ENCODE measurements around the gene TMEM30B.

DNA sequence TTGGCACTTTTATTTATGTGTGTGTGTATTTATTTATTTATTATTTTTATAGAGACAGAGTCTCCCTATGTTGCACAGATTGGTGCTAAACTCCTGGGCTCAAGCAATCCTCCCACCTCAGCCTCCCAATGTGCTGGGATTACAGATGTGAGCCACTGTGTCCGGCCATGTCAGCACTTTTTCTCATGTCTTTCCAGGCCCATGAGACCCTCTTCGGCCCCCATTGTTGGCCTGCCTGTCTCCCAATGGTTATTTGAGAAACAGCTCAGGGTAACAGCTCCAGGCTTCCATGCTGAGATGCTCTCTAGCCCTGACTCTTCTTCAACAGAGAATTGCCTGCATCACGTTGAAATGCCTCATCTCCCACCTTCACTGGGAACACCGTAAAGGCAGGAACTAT is 34.4 kb downstream of the TMEM30B start:
- TF ChIP-seq L3MBTL2 (conservative IDR thresholded peaks at IDR 0.05) (no peak), FOXM1 (IDR thresholded peaks at IDR 0.05; ENCODE audit: borderline replicate concordance) (no peak), CTBP1 (IDR thresholded peaks at IDR 0.05; ENCODE audit: borderline replicate concordance) (no peak), NFRKB (IDR thresholded peaks at IDR 0.05) (no peak)
- TF ChIP-seq, protein P1, sequence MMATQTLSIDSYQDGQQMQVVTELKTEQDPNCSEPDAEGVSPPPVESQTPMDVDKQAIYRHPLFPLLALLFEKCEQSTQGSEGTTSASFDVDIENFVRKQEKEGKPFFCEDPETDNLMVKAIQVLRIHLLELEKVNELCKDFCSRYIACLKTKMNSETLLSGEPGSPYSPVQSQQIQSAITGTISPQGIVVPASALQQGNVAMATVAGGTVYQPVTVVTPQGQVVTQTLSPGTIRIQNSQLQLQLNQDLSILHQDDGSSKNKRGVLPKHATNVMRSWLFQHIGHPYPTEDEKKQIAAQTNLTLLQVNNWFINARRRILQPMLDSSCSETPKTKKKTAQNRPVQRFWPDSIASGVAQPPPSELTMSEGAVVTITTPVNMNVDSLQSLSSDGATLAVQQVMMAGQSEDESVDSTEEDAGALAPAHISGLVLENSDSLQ (IDR thresholded peaks at IDR 0.05), result no peak
